ENCODE results near the gene ZNF800. TPM values are rescaled to one million over a fixed set of nuclear protein-coding genes. Genes with fewer than 3 reads are reported as not detected.

The ZNF800 gene
- total RNA-seq, 1 experiment from 2014 or later = 36.5 TPM

GRCh38 chr7:127415060-127415742, 22.7 kb upstream of the ZNF800 start:
- no peak overlapping the region for H3K27ac Mint-ChIP-seq (ENCODE audit: unreplicated experiment)
- no TSS peak for BruUV-seq (replicated peaks)
- CTCF ChIA-PET = no interaction called here
- intact Hi-C loops (cut with micrococcal nuclease; ENCODE audit: unreplicated experiment) = no loop called here
- TF ChIP-seq, protein P1, sequence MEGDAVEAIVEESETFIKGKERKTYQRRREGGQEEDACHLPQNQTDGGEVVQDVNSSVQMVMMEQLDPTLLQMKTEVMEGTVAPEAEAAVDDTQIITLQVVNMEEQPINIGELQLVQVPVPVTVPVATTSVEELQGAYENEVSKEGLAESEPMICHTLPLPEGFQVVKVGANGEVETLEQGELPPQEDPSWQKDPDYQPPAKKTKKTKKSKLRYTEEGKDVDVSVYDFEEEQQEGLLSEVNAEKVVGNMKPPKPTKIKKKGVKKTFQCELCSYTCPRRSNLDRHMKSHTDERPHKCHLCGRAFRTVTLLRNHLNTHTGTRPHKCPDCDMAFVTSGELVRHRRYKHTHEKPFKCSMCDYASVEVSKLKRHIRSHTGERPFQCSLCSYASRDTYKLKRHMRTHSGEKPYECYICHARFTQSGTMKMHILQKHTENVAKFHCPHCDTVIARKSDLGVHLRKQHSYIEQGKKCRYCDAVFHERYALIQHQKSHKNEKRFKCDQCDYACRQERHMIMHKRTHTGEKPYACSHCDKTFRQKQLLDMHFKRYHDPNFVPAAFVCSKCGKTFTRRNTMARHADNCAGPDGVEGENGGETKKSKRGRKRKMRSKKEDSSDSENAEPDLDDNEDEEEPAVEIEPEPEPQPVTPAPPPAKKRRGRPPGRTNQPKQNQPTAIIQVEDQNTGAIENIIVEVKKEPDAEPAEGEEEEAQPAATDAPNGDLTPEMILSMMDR (IDR thresholded peaks at IDR 0.05; ENCODE audit: unreplicated experiment) = no peak
- no peaks in the 10 kb centered on the region for H3K4me1 Mint-ChIP-seq (ENCODE audit: low read depth, unreplicated experiment)
- peaks cover 41% of the 10 kb centered on the region for H3K27me3 Mint-ChIP-seq (ENCODE audit: unreplicated experiment)
- H3K36me3 Mint-ChIP-seq (ENCODE audit: insufficient read depth, unreplicated experiment) = no peaks in the 10 kb centered on the region
- peaks cover 2% of the 10 kb centered on the region for H3K9me3 Mint-ChIP-seq (ENCODE audit: low read depth, unreplicated experiment)
- no peak overlapping the region for H3K4me3 Mint-ChIP-seq (ENCODE audit: low read depth, unreplicated experiment)
- DNase-seq = no peak

DNA sequence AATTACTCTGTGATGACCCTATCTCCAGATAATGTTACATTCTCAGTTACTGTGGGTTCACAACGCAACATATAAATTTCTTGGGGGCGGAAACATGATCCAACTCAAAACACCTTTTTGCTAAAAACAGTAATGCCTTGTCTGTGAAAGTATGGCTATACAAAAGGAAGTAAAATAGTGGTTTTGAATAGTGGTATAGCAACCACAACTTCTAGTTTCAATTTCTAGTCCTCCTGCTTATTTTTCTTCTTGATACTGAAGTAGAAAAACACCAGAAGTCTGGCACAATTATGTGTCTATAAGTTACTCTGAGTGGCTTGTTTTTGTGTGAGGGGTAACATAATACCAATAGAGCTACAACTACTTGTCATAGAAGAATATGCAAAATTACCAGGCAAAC, 21.5 kb upstream of the ZNF800 start:
- H3K27me3 Mint-ChIP-seq (ENCODE audit: unreplicated experiment) = peaks cover 47% of the 10 kb centered on the region
- no peaks in the 10 kb centered on the region for H3K36me3 Mint-ChIP-seq (ENCODE audit: insufficient read depth, unreplicated experiment)
- no peak for DNase-seq
- TF ChIP-seq, protein P1 (IDR thresholded peaks at IDR 0.05; ENCODE audit: unreplicated experiment) = no peak
- H3K27ac Mint-ChIP-seq (ENCODE audit: unreplicated experiment) = no peak overlapping the region
- BruUV-seq (replicated peaks) = no TSS peak
- CTCF ChIA-PET = no interaction called here
- intact Hi-C loops (cut with micrococcal nuclease; ENCODE audit: unreplicated experiment) = no loop called here
- H3K9me3 Mint-ChIP-seq (ENCODE audit: low read depth, unreplicated experiment) = peaks cover 2% of the 10 kb centered on the region
- no peak overlapping the region for H3K4me3 Mint-ChIP-seq (ENCODE audit: low read depth, unreplicated experiment)
- H3K4me1 Mint-ChIP-seq (ENCODE audit: low read depth, unreplicated experiment) = no peaks in the 10 kb centered on the region

- no peaks in the 10 kb centered on the region for H3K9me3 Mint-ChIP-seq (ENCODE audit: low read depth, unreplicated experiment)
- CTCF ChIA-PET = no interaction called here
- intact Hi-C loops (cut with micrococcal nuclease; ENCODE audit: unreplicated experiment) = no loop called here
- no TSS peak for BruUV-seq (replicated peaks)
- no peaks in the 10 kb centered on the region for H3K4me1 Mint-ChIP-seq (ENCODE audit: low read depth, unreplicated experiment)
- peaks cover 46% of the 10 kb centered on the region for H3K27me3 Mint-ChIP-seq (ENCODE audit: unreplicated experiment)
- H3K36me3 Mint-ChIP-seq (ENCODE audit: insufficient read depth, unreplicated experiment) = no peaks in the 10 kb centered on the region
- DNase-seq = no peak
- H3K27ac Mint-ChIP-seq (ENCODE audit: unreplicated experiment) = no peak overlapping the region
- H3K4me3 Mint-ChIP-seq (ENCODE audit: low read depth, unreplicated experiment) = no peak overlapping the region
- TF ChIP-seq, protein P1 (IDR thresholded peaks at IDR 0.05; ENCODE audit: unreplicated experiment) = no peak
Measured at GRCh38 chr7:127413326-127413725, 20.8 kb upstream of the ZNF800 start.

- H3K9me3 Mint-ChIP-seq (ENCODE audit: low read depth, unreplicated experiment) = no peaks in the 10 kb centered on the region
- DNase-seq = no peak
- H3K27me3 Mint-ChIP-seq (ENCODE audit: unreplicated experiment) = peaks cover 48% of the 10 kb centered on the region
- intact Hi-C loops (cut with micrococcal nuclease; ENCODE audit: unreplicated experiment) = no loop called here
- BruUV-seq (replicated peaks) = no TSS peak
- CTCF ChIA-PET = no interaction called here
- H3K27ac Mint-ChIP-seq (ENCODE audit: unreplicated experiment) = no peak overlapping the region
- TF ChIP-seq, protein P1 (IDR thresholded peaks at IDR 0.05; ENCODE audit: unreplicated experiment) = no peak
- H3K4me3 Mint-ChIP-seq (ENCODE audit: low read depth, unreplicated experiment) = no peak overlapping the region
- H3K4me1 Mint-ChIP-seq (ENCODE audit: low read depth, unreplicated experiment) = no peaks in the 10 kb centered on the region
- H3K36me3 Mint-ChIP-seq (ENCODE audit: insufficient read depth, unreplicated experiment) = no peaks in the 10 kb centered on the region
Measured at GRCh38 chr7:127411176-127411575, 18.7 kb upstream of the ZNF800 start.
